Esophagus squamous epithelium (tissue), 5 donors: ENCODE measurements around the gene ACSF3. TPM values are rescaled to one million over a fixed set of nuclear protein-coding genes. Genes with fewer than 3 reads are reported as not detected.

Source experiments
- DNase-seq: peaks from one replicate; lab custom pipeline; 2025; lab: John Stamatoyannopoulos, UW
- H3K27ac ChIP-seq, 4 donors: fragments of 200-600 bp; sonication (generic); one replicate each; pipeline ENCODE4 v1.5.1; 2016 to 2019; ENCODE audit warnings: mild to moderate bottlenecking in 1 of 4
- H3K27me3 ChIP-seq, 4 donors: fragments of 200-600 bp; sonication (generic); 1 replicate in 3 of 4; 2 replicates in 1 of 4; pipeline versions ENCODE4 v1.5.1 to v1.6.0; 2017 to 2021; ENCODE audit warnings: antibody characterized with exemption in 1 of 4
- H3K36me3 ChIP-seq, 3 donors: fragments of 200-600 bp; sonication (generic); one replicate each; pipeline ENCODE4 v1.5.1; 2016 to 2019
- H3K4me1 ChIP-seq, 3 donors: fragments of 200-600 bp; sonication (generic); one replicate each; pipeline ENCODE4 v1.5.1; 2017 to 2019
- H3K4me3 ChIP-seq, 4 donors: fragments of 200-600 bp; sonication (generic); 1 replicate in 3 of 4; 2 replicates in 1 of 4; pipeline ENCODE4 v1.5.1; 2016 to 2019; ENCODE audit warnings: mild to moderate bottlenecking in 2 of 4, moderate library complexity in 1 of 4
- H3K9me3 ChIP-seq, 3 donors: fragments of 200-600 bp; sonication (generic); one replicate each; pipeline ENCODE4 v1.5.1; 2016 to 2019
- CTCF ChIP-seq, 6 experiments: fragments of 450-650 bp in 4 of 6; fragments of 200-600 bp in 2 of 6; sonication (generic) in 2 of 6; IDR thresholded peaks; one replicate each; pipeline ENCODE4 v1.5.1; 2016 to 2019; ENCODE audit warnings: antibody characterized with exemption in 6 of 6, mild to moderate bottlenecking in 4 of 6, moderate library complexity in 4 of 6
- POLR2A ChIP-seq, 4 donors: fragments of 450-650 bp; IDR thresholded peaks; one replicate each; pipeline ENCODE4 v1.6.1; 2017; ENCODE audit warnings: antibody characterized with exemption in 4 of 4, mild to moderate bottlenecking in 4 of 4, moderate library complexity in 3 of 4
- WGBS, 2 donors: methylation state at CpG; one replicate each; pipeline ENCODE4 v1.1.5; 2018; 5-methylcytosine and 5-hydroxymethylcytosine counted together
- intact Hi-C: fragments of 100-400 bp; cut with DNase I; formaldehyde crosslinking; loops from one replicate; pipeline ENCODE4 v1.15.0; 2022
- total RNA-seq, 4 donors: library from RNA; depleted of rRNA; stranded (reverse); fragments of >200 nt; gene quantifications; one replicate each; pipeline ENCODE4 v1.1.0, GENCODE V29; 2016
- donor health status: DM: yes; HTN: yes; CAD: no.

ACSF3 gene
- total RNA-seq, 4 donors from 2014 or later: 15.1 to 21.1 (median 17.4) TPM

GRCh38 chr16:89140401-89140800, 46.7 kb downstream of the ACSF3 start:
- Histone ChIP-seq H3K36me3 (peaks cover under 1 to 98% (median 10%) of the 10 kb centered on the region in 3 donors), H3K9me3 (peaks cover 0 to 6% (median 0%) of the 10 kb centered on the region in 3 donors), H3K4me1 (no peaks in the 10 kb centered on the region), H3K27ac (no peak overlapping the region), H3K27me3 (no peaks in the 10 kb centered on the region), H3K4me3 (no peak overlapping the region)
- intact Hi-C loops: no loop called here
- no peak for DNase-seq
- WGBS, 2 donors: 89 to 98% methylated on average over 3 to 8 of the region's 13 CpGs
- TF ChIP-seq POLR2A (IDR thresholded peaks at IDR 0.05): no peak
- TF ChIP-seq CTCF (IDR thresholded peaks at IDR 0.05): no peak

DNA sequence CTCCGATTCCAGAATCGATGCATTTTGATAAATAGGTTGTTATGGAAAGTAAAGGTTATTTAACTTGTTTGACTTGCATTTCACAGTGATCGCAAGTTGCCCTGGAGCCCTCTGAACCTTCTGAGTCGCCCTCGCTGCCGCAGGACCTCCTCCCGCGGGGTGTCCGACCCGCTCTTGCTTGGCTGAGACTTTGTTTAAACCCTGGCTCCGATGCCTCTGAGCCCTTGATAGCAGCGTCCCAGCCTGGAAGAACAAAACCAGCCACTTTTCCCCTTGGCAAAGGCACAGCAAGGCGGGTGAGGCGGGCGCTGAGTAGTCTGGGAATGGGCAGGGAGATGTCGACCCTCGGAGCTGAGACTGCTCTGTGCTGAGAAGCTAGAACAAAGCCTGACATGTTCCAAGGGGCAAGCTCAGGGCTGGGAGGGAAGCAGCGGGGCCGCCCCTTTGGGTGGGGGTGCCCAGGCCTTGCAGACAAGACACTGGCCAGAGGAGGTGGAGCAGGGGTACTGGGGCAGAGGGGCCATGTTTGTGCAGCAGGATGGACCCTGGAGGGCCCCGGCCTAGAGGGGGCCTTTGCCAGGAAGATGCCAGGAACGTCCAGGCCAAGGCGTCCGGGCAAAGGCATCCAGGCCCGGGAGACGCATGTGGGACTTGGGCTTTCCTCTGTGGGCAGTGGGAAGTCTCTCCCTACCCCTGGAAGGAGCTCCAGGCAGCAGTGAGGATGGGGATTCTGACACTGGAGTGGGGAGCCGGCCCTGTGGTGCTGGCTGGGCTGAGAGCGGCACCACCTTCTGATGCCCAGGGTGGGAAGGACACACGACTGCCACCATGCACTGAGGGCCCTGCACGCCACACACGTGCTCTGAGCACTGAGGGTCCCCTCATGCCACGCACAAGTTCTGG, 47.6 kb downstream of the ACSF3 start:
- Histone ChIP-seq H3K27me3 (no peaks in the 10 kb centered on the region), H3K36me3 (peaks cover 2 to 98% (median 10%) of the 10 kb centered on the region in 3 donors), H3K4me3 (no peak overlapping the region), H3K27ac (no peak overlapping the region), H3K4me1 (no peaks in the 10 kb centered on the region), H3K9me3 (peaks cover 0 to 6% (median 0%) of the 10 kb centered on the region in 3 donors)
- no peak for DNase-seq
- TF ChIP-seq POLR2A (IDR thresholded peaks at IDR 0.05): no peak
- TF ChIP-seq CTCF (IDR thresholded peaks at IDR 0.05): no peak
- 92 to 96% methylated on average over 13 to 14 of the region's 31 CpGs for WGBS, 2 donors
- intact Hi-C loops: no loop called here

DNA sequence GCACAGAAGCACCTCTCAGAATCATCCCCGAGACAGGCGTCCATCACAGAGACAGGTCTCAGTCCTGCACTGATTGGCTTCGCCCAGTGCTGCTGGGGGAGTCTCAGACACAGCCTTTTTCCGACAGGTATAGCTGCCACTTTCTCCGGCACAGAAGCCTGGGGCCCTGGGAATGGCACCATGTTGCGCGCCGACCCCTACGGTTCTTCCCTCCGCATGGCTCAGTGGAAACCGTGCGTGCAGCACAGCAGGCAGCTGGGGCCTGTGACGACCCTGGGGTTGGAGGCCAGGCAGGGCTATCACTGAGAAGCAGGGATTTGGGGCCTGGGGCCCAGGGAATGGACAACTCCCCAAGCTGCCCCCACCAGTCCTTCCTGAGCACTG, 48.2 kb downstream of the ACSF3 start:
- TF ChIP-seq POLR2A (IDR thresholded peaks at IDR 0.05) (no peak), CTCF (IDR thresholded peaks at IDR 0.05) (no peak)
- Histone ChIP-seq H3K4me3 (no peak overlapping the region), H3K36me3 (peaks cover 5 to 98% (median 5%) of the 10 kb centered on the region in 3 donors), H3K27ac (peak overlapping the region in 1 of 4 donors; percentile 17), H3K4me1 (no peaks in the 10 kb centered on the region), H3K27me3 (no peaks in the 10 kb centered on the region), H3K9me3 (peaks cover 0 to 6% (median 0%) of the 10 kb centered on the region in 3 donors)
- WGBS, 2 donors: 93 to 100% methylated on average over 2 to 5 of the region's 13 CpGs
- intact Hi-C loops: no loop called here
- DNase-seq: no peak

DNA sequence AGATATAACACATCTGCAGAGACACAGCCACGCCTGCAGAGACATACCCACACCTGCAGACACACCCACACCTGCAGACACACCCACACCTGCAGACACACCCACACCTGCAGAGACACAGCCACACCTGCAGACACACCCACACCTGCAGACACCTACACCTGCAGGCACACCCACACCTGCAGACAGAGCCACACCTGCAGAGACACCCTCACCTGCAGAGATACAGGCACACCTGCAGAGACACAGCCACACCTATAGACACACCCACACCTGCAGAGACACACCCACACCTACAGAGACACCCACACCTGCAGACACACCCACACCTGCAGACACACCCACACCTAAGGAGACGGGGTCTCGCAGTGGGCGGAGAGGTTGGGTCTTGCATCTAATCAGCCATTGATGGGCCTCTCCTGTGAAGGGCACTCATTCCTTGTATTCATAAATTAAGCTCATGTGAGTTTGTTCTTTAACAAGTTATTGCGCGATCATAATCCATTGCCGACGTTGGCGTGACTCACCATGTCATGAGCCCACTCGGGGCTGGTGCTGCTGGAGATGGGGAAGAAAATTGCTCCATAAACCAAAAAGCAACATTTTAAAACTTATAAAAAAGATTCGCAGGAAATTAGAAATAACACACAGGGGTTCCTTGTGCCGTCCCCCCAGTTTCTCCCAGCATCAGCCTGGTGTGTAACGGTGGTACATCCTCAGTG, 49.0 kb downstream of the ACSF3 start:
- Histone ChIP-seq H3K4me3 (no peak overlapping the region), H3K27ac (no peak overlapping the region), H3K9me3 (peaks cover 0 to 6% (median 0%) of the 10 kb centered on the region in 3 donors), H3K4me1 (no peaks in the 10 kb centered on the region), H3K27me3 (no peaks in the 10 kb centered on the region), H3K36me3 (peaks cover 2 to 93% (median 5%) of the 10 kb centered on the region in 3 donors)
- intact Hi-C loops: no loop called here
- no peak for TF ChIP-seq POLR2A (IDR thresholded peaks at IDR 0.05)
- no peak for TF ChIP-seq CTCF (IDR thresholded peaks at IDR 0.05)
- 77 to 89% methylated on average over 12 to 13 of the region's 13 CpGs for WGBS, 2 donors
- no peak for DNase-seq
